ENCODE measurements around the gene INSM1.

Gene INSM1

GRCh38 chr20:20363434-20363798 is 4.5 kb upstream of the INSM1 start:
- DNase-seq: no peak

DNA sequence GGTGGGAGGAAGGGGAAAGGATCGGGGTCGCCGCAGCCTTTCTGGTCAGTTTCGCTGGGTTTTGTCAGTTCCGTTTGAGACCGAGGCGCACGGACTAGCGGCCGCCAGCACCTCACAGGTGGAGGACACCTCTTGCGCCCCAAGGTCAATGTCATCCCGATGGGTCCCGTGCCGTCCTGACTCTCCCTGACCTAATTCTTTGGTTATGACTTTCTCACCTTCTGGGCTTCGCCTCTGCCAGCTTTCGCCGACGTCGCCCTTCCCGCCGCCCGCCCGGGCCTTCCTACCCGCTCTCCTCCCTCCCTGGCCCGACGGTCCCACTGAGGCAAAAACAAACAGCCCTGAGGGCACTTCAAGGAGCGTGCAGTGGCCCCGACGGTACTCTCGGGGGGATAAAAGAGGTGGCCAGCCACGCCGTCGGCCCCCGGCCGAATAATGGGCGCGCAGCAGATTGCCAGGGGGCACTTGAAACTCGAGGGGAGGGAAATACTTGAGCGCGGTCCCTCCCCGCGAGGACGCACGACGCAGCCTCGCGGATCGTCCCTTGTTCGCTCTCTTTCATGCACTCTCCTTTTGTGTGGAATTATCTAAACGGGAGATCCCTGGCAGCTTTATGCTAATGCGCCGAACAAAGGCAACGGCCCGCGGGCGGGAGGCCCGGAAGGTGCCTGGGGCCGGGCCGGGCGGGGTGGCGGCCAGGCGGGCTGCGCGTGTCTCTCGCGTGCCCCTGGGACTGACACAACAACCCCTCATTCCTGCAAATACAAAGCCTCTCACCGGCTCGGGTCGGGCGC is 3.9 kb upstream of the INSM1 start:
- peak; percentile 59 for DNase-seq

DNA sequence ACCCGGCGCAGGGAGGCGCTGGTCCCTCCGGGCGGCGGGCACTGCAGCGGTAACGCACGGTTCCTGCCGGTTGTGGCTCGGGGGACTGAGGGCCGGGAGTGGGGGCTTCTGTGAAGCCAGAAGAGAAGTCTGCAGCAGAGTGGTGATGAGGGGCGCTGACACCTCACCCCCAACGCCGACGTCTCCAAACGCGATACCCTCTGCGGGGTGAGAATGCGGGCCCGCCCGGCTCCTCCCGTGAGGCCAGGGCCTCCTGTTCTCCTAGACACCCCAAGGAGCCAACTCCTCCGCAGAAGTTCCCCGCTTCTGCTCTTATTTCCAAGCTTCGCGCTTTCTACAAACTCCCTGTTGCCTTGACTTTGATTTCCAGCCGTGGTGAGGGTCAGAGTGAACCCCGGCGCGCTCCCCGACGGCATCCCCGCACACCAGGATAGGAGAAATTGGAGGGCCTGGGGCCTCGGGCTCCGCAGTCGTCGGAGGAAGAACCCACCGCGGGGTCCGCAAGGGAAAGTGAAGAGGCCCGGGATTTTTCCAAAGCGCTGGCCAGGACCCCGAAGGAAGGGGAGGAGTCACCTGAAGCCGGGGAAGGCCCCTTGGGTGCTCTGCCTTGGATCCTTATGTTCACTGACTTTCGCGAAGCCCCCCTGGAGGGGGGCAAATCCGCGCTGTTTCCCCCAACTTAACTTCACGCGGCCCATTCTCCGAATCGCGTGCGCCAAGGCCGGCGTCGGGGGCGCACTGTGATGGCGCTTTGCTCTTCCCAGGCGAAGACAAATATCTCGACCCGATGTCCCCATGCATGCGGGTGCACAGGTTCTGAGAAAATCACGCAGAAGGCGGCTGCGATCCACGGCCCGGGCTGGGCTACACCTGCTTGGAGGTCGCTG is 3.1 kb upstream of the INSM1 start:
- peak; percentile 69 for DNase-seq

GRCh38 chr20:20365480-20366161 is 2.3 kb upstream of the INSM1 start:
- no peak for DNase-seq

DNA sequence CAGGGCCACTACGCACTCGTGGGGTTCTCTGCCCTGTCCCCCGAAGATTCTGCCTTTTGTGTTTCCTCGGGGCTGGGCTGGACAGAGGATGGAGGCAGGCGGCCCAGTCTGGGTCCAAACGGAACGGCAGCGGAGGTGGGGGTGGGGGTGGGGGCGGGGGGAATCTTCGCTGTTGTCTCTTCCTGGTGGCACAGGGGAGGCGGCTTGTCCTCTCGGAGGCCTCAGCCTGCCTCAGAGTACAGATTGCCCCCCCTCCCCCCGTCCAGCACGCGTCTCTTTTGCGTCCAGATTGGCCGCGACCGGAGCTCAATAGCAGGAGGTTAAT is 1.4 kb upstream of the INSM1 start:
- DNase-seq: no peak

DNA sequence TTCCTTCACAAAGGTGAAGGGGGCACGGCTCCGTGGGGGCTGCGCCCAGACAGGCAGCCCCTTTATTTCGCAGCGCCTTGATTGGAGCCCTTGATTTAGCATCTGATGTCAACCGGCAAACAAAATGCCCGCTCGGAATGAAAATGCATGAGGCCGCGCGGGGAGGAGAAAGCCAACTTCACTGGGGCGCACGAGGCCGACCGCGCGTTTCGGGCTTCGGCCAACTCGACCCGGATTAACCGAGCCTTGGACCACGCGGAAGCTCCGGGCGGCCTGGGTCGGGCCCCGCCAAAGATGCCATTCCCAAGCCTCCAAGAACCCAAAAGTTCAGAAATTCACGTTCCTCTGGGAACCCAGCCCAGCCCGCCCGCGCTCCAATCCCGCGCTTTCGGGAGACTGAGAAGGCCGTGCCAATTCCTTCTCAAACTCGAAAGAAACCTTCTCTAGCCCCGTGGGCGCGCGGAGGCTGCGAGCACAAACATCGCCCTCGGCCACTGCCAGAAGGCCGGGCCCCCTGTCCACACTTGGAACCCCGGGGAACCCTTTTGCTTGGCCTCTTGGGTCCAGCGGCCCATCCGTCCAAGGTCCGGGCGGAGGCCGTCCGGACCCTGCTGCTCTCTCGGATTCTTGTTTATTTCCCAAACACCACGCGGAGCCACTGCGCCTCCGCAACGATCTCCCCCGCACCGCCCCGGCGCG is 879 bp upstream of the INSM1 start:
- peak; percentile 62 for DNase-seq

DNA sequence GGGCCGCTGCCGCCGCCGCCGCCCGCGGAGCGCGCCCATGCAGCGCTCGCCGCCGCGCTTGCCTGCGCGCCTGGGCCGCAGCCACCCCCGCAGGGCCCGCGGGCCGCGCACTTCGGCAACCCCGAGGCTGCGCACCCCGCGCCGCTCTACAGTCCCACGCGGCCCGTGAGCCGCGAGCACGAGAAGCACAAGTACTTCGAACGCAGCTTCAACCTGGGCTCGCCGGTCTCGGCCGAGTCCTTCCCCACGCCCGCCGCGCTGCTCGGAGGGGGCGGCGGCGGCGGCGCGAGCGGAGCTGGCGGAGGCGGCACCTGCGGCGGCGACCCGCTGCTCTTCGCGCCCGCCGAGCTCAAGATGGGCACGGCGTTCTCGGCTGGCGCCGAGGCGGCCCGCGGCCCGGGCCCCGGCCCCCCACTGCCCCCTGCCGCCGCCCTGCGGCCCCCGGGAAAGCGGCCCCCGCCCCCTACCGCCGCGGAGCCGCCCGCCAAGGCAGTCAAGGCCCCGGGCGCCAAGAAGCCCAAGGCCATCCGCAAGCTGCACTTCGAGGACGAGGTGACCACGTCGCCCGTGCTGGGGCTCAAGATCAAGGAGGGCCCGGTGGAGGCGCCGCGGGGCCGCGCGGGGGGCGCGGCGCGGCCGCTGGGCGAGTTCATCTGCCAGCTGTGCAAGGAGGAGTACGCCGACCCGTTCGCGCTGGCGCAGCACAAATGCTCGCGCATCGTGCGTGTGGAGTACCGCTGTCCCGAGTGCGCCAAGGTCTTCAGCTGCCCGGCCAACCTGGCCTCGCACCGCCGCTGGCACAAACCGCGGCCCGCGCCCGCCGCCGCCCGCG is 730 bp downstream of the INSM1 start:
- peak; percentile 67 for DNase-seq

DNA sequence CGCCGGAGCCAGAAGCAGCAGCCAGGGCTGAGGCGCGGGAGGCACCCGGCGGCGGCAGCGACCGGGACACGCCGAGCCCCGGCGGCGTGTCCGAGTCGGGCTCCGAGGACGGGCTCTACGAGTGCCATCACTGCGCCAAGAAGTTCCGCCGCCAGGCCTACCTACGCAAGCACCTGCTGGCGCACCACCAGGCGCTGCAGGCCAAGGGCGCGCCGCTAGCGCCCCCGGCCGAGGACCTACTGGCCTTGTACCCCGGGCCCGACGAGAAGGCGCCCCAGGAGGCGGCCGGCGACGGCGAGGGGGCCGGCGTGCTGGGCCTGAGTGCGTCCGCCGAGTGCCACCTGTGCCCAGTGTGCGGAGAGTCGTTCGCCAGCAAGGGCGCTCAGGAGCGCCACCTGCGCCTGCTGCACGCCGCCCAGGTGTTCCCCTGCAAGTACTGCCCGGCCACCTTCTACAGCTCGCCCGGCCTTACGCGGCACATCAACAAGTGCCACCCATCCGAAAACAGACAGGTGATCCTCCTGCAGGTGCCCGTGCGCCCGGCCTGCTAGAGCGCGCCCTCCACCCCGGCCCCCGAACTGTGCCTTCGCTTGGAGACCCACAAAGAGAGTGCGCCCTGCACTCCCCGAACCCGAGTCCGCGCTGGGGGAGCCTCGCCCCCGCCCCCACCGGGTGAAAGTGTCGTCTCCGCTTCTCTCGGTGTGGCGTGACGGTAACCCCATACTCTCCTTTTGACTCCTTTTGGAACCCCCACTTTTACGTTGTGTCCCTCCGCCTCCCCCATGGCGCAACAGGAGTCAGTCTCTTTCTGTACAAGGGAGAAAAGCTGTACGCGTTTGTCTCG is 1.6 kb downstream of the INSM1 start:
- peak; percentile 65 for DNase-seq

DNA sequence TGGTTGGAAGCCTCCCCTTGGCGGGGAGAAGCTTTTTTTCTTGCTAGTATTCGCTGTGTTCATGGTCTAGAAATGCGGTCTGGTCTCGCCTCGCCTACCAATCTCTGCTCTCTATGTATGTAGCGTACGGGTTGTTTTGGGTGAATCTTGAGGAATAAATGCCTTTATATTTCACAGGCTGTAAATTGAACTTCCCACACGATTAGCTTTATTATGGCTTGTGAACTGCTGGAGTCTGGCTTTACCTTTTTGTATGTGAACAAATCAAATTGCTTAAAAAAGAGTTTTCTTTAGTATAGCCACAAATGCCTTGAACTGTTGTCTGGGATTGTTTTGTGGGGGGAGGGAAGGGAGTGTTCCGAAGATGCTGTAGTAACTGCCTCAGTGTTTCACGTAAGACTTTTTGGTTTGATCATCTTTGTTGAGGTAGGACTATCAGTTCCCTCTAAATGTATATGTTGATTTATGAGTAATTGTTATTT is 2.2 kb downstream of the INSM1 start:
- peak; percentile 51 for DNase-seq

DNA sequence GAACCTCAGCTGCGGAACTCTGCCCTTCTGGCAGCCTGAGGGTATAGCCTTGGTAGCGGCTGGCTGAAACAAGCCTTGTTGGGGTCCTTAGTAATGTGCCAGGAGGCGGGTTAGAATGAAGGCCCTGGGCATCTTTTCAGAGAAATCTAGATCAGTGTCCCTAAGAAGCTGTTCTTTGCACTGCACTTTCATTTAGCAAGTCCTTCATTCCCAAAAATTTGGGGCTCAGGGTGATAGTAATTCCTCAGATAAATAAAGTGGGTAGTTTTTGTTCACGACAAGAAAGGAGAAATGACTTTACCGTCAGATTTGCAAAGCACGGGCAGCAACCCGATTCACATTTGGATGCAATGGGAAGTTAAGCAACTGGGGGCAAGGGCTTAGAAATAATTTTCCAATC is 3.2 kb downstream of the INSM1 start:
- DNase-seq: peak; percentile 39

DNA sequence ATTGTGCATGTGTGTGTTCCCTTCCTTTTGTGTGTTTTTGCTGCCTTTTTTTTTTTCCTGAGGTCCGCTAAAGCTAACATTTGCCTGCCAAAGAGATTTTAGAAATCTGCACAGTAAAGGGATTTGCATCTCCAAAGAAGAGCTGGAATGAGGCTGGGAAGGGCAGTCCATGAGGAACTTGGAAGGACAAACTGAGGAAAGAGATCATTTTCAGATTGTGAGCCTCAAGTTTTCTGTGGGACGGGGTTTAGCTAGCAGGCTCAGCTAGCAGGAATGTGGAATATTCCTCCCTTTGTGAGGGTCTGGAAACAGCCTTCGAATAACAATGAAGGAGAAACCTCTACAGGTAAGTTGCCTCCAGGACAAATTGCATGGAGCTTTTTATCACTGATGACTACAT is 3.8 kb downstream of the INSM1 start:
- DNase-seq: peak; percentile 3

DNA sequence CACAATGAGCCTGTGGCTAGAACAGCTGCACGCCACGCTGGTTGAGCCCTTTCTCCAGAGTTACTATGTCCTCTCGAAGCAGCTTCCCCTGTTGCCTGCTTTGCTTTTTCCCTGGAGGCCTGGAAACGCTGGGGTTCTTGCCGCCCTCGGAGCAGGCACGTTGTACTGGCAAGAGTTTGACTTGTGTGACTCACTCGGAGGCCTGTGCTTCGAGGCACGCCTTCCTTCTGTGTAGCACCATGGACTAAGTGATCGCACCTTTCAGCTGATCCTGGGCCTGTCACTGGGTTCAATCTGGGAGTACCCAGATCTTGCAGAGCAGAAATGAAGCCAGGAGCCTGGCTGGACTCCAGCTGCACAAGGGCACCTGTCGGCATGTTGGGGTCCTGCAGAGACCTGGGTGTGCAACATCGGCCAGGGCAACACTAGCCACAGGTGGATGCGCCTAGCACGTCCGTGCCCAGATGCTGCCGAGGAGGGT is 5.2 kb downstream of the INSM1 start:
- DNase-seq: no peak

- DNase-seq: no peak
Observed at GRCh38 chr20:20375862-20376261, 8.0 kb downstream of the INSM1 start.

DNA sequence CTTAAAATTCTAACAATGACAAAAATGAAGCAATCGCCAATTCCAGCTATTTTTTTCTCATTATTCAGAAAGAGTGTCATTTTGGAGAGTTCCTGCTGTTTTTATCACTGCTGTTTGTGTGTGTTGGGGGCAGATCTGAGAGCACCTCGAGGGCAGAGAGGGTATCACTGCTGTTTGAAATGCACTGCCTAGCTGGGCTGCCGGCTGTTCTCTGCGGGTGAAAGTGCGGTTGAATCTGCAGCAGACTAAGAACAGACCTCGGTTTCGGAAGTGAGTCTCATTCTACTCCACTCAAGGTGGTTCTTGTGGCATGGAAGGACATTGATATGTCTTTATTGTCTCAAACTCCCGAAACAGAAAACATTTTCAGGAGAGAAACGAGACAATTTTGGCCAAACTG is 18.3 kb downstream of the INSM1 start:
- DNase-seq: no peak

DNA sequence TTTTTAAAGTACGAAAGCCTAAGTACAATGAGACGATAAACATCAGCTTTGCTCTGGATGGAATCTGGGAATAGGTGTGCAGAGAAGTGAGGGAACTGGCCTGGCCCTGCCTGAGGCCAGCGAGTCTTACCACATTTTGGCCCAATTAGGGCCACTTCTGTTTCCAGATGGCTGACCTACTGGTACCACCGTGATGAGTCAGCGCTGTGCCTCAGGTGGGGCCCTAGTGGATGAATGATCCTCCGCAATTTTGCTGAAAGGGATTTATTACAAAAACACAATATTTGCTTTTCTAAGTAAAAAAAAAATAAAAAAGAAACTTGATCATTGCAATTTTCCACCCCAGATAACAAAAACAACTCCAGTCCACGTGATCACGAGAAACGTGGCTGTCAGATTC is 22.5 kb downstream of the INSM1 start:
- no peak for DNase-seq

- DNase-seq: no peak
Observed at GRCh38 chr20:20391115-20391514, 23.2 kb downstream of the INSM1 start.

- no peak for DNase-seq
Observed at GRCh38 chr20:20391766-20392165, 23.9 kb downstream of the INSM1 start.

GRCh38 chr20:20393207-20394120 is 25.6 kb downstream of the INSM1 start:
- DNase-seq: no peak

GRCh38 chr20:20395087-20395486 is 27.2 kb downstream of the INSM1 start:
- DNase-seq: no peak

Measured in activated CD8-positive, alpha-beta memory T cell treated with anti-CD3 and anti-CD28 coated beads, Interleukin-2, amount 50 U/mL, for 48 hours (primary cell).